GM10266 (cell line): ENCODE data around the gene MXRA7.
A peak's percentile ranks its signal among the peaks of the same experiment; 100 is the strongest.
"Not testable (repeated sequence)": the region's sequence is repeated elsewhere in the genome, so short reads cannot be mapped to it uniquely, and the experiment has no call there.

Source experiments
- DNase-seq: peaks from one replicate; pipeline ENCODE4 v3.0.0; 2012; ENCODE audit errors: extremely low spot score
- TF ChIP-seq, protein P1 (sequence below): IDR thresholded peaks from 2 replicates; pipeline ENCODE4 v1.5.1; 2012; ENCODE audit warnings: mild to moderate bottlenecking, low read depth; ENCODE audit not compliant: control insufficient read depth, insufficient read depth; ENCODE audit errors: missing control alignments

The MXRA7 gene

DNA sequence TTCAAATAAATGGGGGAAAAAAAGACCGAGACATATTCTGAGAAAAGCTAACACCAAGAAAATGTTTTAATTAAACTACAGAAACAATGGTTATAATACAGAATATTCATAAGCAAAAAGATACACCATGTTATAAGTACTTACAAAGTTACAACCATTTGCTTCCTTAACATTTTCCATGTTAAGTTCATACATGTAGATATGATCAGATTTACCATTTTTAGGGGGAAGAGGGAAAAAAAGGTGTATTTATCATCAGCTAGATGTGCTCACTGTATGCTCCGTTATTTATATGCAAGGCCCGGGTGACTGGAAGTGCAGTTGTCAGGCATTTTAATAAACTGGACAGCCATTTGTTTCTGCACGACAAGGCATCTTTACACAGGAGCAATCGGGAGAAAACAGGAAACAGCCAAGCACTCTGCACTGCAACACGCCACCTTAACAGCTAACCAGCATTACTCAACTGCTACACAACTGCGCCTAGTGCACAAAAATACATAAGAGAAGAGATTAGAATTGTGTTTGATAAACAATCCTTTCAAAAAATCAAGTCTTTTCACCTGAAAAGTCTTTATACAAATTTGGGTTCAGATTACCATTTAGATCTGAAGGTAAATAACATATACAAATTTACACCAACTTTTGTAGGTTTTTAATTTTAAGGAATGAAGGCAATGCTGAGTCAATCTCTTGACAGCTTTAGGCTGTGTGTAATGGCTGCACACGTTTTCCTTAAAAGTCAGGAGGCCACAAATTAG, 23.5 kb upstream of the MXRA7 start:
- no peak for DNase-seq
- TF ChIP-seq, protein P1, sequence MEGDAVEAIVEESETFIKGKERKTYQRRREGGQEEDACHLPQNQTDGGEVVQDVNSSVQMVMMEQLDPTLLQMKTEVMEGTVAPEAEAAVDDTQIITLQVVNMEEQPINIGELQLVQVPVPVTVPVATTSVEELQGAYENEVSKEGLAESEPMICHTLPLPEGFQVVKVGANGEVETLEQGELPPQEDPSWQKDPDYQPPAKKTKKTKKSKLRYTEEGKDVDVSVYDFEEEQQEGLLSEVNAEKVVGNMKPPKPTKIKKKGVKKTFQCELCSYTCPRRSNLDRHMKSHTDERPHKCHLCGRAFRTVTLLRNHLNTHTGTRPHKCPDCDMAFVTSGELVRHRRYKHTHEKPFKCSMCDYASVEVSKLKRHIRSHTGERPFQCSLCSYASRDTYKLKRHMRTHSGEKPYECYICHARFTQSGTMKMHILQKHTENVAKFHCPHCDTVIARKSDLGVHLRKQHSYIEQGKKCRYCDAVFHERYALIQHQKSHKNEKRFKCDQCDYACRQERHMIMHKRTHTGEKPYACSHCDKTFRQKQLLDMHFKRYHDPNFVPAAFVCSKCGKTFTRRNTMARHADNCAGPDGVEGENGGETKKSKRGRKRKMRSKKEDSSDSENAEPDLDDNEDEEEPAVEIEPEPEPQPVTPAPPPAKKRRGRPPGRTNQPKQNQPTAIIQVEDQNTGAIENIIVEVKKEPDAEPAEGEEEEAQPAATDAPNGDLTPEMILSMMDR = no peak

DNA sequence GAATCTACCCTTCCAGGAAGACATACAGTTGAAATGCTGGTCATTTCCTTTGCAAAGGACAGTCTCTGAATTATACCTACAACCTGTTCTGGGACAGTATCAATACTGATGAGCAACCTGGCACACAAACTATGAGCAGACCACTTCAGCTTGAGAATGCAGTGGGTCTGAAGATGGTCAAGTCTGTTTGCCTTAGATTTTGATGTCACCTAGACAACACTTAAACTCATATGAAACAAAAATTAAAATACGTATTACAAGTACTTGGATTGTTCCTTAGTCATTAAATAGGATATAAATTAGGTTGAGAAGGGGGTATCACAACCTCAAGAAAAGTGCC, 22.8 kb upstream of the MXRA7 start:
- no peak for DNase-seq
- TF ChIP-seq, protein P1 = no peak

DNA sequence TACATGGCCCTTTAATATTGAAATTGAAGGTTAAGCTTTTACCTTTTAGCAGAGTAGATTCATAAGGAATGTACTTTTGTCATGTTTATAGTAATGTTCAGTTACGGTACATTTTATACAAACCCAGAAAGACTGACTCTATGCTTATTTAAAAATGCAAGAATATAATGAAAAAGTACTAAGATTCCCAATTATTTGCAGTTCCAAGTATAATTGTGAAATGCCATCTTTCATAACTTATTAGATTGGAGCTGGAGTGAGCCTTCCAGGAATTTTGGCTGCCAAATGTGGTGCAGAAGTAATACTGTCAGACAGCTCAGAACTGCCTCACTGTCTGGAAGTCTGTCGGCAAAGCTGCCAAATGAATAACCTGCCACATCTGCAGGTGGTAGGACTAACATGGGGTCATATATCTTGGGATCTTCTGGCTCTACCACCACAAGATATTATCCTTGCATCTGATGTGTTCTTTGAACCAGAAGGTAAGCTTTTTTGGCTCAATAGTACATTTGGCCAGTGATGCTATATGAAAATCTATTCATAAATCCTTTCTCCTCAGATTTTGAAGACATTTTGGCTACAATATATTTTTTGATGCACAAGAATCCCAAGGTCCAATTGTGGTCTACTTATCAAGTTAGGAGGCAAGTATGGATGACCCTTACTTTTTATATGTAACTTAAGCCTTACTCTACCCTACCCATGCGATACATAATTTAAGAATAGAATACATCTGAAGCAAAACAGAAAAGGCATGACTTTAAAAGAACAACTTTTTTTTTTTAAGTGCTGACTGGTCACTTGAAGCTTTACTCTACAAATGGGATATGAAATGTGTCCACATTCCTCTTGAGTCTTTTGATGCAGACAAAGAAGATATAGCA, 22.2 kb upstream of the MXRA7 start:
- TF ChIP-seq, protein P1 = no peak
- no peak for DNase-seq

DNA sequence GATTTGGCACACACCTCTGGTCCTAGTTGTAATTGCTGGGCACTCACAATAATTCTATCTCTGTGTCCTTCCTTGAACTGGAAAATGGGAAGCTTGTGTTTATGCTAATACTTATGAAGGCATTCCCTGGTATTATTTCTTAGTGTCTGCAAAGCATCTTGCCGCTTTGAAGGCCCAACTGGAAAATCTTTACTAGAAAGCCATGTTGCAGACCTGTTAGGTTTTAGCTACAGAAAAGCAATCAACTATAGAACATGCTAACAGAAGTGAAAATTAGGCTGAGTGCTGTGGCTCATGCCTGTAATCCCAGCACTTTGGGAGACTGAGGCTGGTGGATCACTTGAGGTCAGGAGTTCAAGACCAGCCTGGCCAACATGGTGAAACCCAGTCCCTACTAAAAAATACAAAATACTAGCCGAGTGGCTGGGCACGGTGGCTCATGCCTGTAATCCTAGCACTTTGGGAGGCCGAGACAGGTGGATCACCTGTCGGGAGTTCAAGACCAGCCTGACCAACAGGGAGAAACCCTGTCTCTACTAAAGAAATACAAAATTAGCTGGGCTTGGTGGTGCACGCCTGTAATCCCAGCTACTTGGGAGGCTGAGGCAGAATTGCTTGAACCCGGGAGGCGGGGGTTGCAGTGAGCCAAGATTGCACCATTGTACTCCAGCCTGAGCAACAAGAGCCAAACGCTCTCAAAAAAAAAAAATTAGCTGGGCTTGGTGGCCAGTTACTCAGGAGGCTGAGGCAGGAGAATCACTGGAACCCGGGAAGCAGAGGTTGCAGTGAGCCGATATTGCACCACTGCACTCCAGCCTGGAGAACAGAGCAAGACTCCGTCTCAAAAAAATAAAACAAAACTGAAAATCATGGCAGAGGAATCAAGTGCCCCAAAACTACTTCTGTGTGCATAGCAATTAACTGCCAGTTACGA, 21.3 kb upstream of the MXRA7 start:
- DNase-seq = not testable (repeated sequence)

DNA sequence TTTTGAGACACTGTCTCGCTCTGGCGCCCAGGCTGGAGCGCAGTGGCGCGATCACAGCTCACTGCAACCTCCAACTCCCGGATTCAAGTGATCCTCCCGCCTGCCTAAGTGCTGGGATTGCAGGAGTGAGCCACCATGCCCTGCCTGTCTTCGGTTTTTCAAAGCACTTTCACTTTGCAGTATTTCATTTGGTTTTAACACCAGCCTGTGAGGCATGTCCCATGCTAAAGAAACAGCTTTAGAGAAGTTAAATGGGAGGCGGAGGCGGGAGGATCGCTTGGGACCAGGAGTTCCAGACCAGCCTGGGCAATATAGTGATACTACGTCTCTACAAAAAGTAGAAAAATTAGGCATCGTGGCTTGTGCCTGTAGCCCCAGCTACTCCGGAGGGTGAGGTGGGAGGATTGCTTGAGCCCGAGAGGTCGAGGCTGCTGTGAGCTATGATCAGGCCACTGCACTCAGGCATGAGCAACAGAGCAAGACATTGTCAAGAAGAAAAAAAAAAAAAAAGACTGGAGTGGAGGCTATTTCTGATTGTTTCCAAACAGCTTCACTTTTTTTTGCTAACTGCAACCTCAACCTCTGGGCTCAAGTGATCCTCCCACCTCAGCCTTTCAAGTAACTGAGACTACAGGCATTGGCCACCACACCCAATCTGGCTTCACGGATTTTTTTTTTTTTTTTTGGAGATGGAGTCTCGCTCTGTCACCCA, 17.1 kb upstream of the MXRA7 start:
- TF ChIP-seq, protein P1 = no peak
- no peak for DNase-seq

DNA sequence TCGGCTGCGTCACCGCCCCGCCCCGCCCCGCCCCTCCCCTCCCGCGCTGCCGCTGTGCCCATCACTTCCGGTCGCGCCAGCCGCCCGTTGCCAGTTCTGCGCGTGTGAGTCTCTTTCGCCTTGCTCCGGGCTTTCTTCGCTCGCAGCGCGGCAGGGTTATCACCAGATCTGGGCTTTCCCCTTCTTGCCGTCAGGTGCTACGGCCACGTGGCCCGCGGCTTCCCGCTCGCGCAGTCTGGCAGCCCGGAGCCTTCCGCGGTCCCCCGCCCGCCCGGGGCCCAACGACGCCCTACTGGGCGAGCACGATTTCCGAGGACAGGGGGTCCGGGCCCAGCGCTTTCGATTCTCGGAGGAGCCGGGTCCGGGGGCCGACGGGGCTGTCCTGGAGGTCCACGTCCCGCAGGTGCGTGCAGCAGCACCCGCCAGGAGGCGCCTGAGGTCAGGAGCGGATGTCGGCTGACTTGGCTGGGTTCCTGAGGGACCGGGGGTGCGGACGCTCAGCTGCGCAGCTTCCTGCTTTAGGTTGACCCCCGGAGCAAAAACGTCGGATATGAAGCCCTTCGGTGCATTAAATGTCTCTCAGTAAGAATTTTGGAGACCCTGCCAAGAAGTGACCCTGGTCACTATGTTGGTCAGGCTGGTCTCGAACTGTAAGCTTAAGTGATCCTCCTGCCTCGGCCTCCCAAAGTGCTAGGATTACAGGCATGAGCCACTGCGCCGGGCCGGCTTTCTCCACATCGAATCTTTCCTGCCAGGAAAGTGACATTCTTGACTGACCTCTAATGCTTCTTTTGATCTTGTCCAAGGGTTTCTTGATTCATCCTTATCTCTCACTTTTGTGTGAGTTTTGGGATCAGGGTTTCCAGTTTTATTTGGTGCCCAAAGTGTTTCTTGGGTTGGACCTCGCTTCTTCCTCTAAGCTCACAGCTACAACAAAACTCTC, 16.3 kb upstream of the MXRA7 start, which contains the start of gene METTL23:
TSS of gene METTL23 (plus strand) at position 64 of the 943 bp plus-strand sequence. CDS start 2,872 bp downstream, outside the sequence.
- peak; percentile 83 for DNase-seq
- TF ChIP-seq, protein P1 = peak; percentile 82
